H9 (cell line): ENCODE data around the gene RMI1. TPM values are rescaled to one million over a fixed set of nuclear protein-coding genes. Genes with fewer than 3 reads are reported as not detected.

Experiments
- DNase-seq: peaks from one replicate; pipeline ENCODE4 v3.0.0-alpha.2; 2017
- H2AFZ ChIP-seq: one replicate; pipeline ENCODE4 v1.6.1; 2013; ENCODE audit warnings: mild to moderate bottlenecking, low read length, control low read depth, moderate library complexity
- H2AK5ac ChIP-seq: 2 replicates; pipeline ENCODE4 v1.6.1; 2013; ENCODE audit warnings: low read length, control low read depth, mixed read lengths; ENCODE audit not compliant: insufficient read length
- H2BK120ac ChIP-seq: one replicate; pipeline ENCODE4 v1.6.1; 2013; ENCODE audit warnings: low read depth, mild to moderate bottlenecking, low read length, control low read depth, inconsistent platforms; ENCODE audit not compliant: poor library complexity, severe bottlenecking
- H2BK12ac ChIP-seq: 2 replicates; pipeline ENCODE4 v1.6.1; 2013; ENCODE audit warnings: low read length, control low read depth, mixed read lengths, low read depth; ENCODE audit not compliant: insufficient read length
- H2BK15ac ChIP-seq: 2 replicates; pipeline ENCODE4 v1.6.1; 2013; ENCODE audit warnings: low read depth, low read length, control low read depth
- H2BK20ac ChIP-seq: one replicate; pipeline ENCODE4 v1.6.1; 2013; ENCODE audit warnings: low read depth, mild to moderate bottlenecking, low read length, control low read depth, inconsistent platforms; ENCODE audit not compliant: poor library complexity, severe bottlenecking
- H2BK5ac ChIP-seq: 2 replicates; pipeline ENCODE4 v1.6.1; 2013; ENCODE audit warnings: low read length, control low read depth, mixed read lengths; ENCODE audit not compliant: insufficient read length
- H3K14ac ChIP-seq: 2 replicates; pipeline ENCODE4 v1.6.1; 2013; ENCODE audit warnings: low read length, control low read depth; ENCODE audit not compliant: insufficient read depth
- H3K18ac ChIP-seq: 2 replicates; pipeline ENCODE4 v1.6.1; 2013; ENCODE audit warnings: low read depth, mild to moderate bottlenecking, mixed read lengths, low read length, control low read depth; ENCODE audit not compliant: insufficient read length
- H3K23ac ChIP-seq: 2 replicates; pipeline ENCODE4 v1.6.1; 2013; ENCODE audit warnings: low read length, control low read depth, mixed read lengths, low read depth; ENCODE audit not compliant: insufficient read length
- H3K23me2 ChIP-seq: 2 replicates; pipeline ENCODE4 v1.6.1; 2013; ENCODE audit warnings: low read depth, mild to moderate bottlenecking, mixed read lengths, low read length, control low read depth; ENCODE audit not compliant: insufficient read length, poor library complexity, severe bottlenecking
- H3K27ac ChIP-seq: 2 replicates; pipeline ENCODE4 v1.5.1; 2013; ENCODE audit warnings: low read length, control low read depth, mixed read lengths, low read depth; ENCODE audit not compliant: insufficient read length
- H3K27me3 ChIP-seq: 2 replicates; pipeline ENCODE4 v1.6.1; 2013; ENCODE audit warnings: low read length, control low read depth, inconsistent platforms; ENCODE audit not compliant: insufficient read depth
- H3K4ac ChIP-seq: 2 replicates; pipeline ENCODE4 v1.6.1; 2013; ENCODE audit warnings: low read depth, mild to moderate bottlenecking, control low read depth, inconsistent platforms, low read length, moderate library complexity
- H3K4me1 ChIP-seq: 2 replicates; pipeline ENCODE4 v1.6.1; 2013; ENCODE audit warnings: low read length, control low read depth, inconsistent platforms; ENCODE audit not compliant: insufficient read depth
- H3K4me2 ChIP-seq: 2 replicates; pipeline ENCODE4 v1.6.1; 2013; ENCODE audit warnings: low read length, control low read depth, mixed read lengths; ENCODE audit not compliant: insufficient read length, insufficient read depth
- H3K56ac ChIP-seq: 2 replicates; pipeline ENCODE4 v1.6.1; 2013; ENCODE audit warnings: low read depth, mild to moderate bottlenecking, mixed read lengths, low read length, control low read depth; ENCODE audit not compliant: insufficient read length
- H3K79me1 ChIP-seq: 2 replicates; pipeline ENCODE4 v1.6.1; 2013; ENCODE audit warnings: low read depth, mild to moderate bottlenecking, moderate library complexity, low read length, control low read depth, inconsistent platforms; ENCODE audit not compliant: insufficient read depth, poor library complexity, severe bottlenecking
- H3K79me2 ChIP-seq: 2 replicates; pipeline ENCODE4 v1.6.1; 2013; ENCODE audit warnings: low read length, control low read depth, inconsistent platforms; ENCODE audit not compliant: insufficient read depth
- H3K9ac ChIP-seq: 2 replicates; pipeline ENCODE4 v1.6.1; 2013; ENCODE audit warnings: low read length, control low read depth, mixed read lengths; ENCODE audit not compliant: insufficient read length; ENCODE audit errors: extremely low read depth
- H3K9me3 ChIP-seq: one replicate; pipeline ENCODE4 v1.6.1; 2013; ENCODE audit warnings: low read depth, low read length, inconsistent platforms; ENCODE audit not compliant: control insufficient read depth
- H3T11ph ChIP-seq: one replicate; pipeline ENCODE4 v1.6.1; 2013; ENCODE audit warnings: mild to moderate bottlenecking, low read length, control low read depth, inconsistent platforms
- H4K20me1 ChIP-seq: one replicate; pipeline ENCODE4 v1.6.1; 2013; ENCODE audit not compliant: control insufficient read depth, insufficient read length, insufficient read depth
- H4K5ac ChIP-seq: 2 replicates; pipeline ENCODE4 v1.6.1; 2013; ENCODE audit warnings: low read depth, mild to moderate bottlenecking, mixed read lengths, low read length, control low read depth; ENCODE audit not compliant: insufficient read length
- H4K8ac ChIP-seq: replicated peaks from 2 replicates; pipeline ENCODE4 v1.6.1; 2013; ENCODE audit warnings: low read length, control low read depth, mixed read lengths, low read depth; ENCODE audit not compliant: insufficient read length
- H4K91ac ChIP-seq: 2 replicates; pipeline ENCODE4 v1.6.1; 2013; ENCODE audit warnings: low read depth, mild to moderate bottlenecking, moderate library complexity, mixed read lengths, low read length, control low read depth; ENCODE audit not compliant: insufficient read length
- H3K27ac Mint-ChIP-seq, 3 experiments: 2 replicates in 2 of 3; 3 replicates in 1 of 3; pipeline ENCODE4 v1.8.0; 2020 to 2021; ENCODE audit warnings: mixed read lengths in 3 of 3, mild to moderate bottlenecking in 1 of 3, moderate library complexity in 1 of 3
- H3K27me3 Mint-ChIP-seq: 2 replicates; pipeline ENCODE4 v1.8.0; 2021; ENCODE audit warnings: low read depth, mild to moderate bottlenecking, moderate library complexity, mixed read lengths
- H3K36me3 Mint-ChIP-seq, 3 experiments: 2 replicates in 2 of 3; 3 replicates in 1 of 3; pipeline ENCODE4 v1.8.0; 2020 to 2021; ENCODE audit warnings: low read depth in 3 of 3, mixed read lengths in 3 of 3; ENCODE audit not compliant: insufficient read depth in 1 of 3
- H3K4me1 Mint-ChIP-seq, 2 experiments: 2 replicates each; pipeline ENCODE4 v1.8.0; 2020; ENCODE audit warnings: mixed read lengths in 2 of 2
- H3K4me3 Mint-ChIP-seq, 2 experiments: 2 replicates in 1 of 2; 3 replicates in 1 of 2; pipeline ENCODE4 v1.8.0; 2020 to 2021; ENCODE audit warnings: mild to moderate bottlenecking in 2 of 2, mixed read lengths in 2 of 2, moderate library complexity in 1 of 2
- H3K9me3 Mint-ChIP-seq, 2 experiments: 2 replicates in 1 of 2; 3 replicates in 1 of 2; pipeline ENCODE4 v1.8.0; 2020; ENCODE audit warnings: mild to moderate bottlenecking in 2 of 2, mixed read lengths in 2 of 2, moderate library complexity in 1 of 2
- CTCF ChIP-seq: fragments of 200-600 bp; sonication (generic); conservative IDR thresholded peaks from 3 replicates; pipeline ENCODE4 v1.8.0; 2021; ENCODE audit warnings: antibody characterized with exemption, mild to moderate bottlenecking
- WGBS: extraction: QIAGEN DNeasy Blood & Tissue Kit; methylation state at CpG from one replicate; pipeline ENCODE4 v1.1.7; 2013; ENCODE audit warnings: missing lambda C conversion rate, low lambda C conversion rate, mixed read lengths; ENCODE audit not compliant: insufficient read length; ENCODE audit errors: extremely low coverage; 5-methylcytosine and 5-hydroxymethylcytosine counted together
- total RNA-seq: library from RNA; stranded (reverse); gene quantifications from 2 replicates; pipeline ENCODE4 v1.2.1, GENCODE V29; 2021

Gene RMI1
- total RNA-seq, 1 experiment from 2014 or later = 22.4 TPM

- H4K8ac ChIP-seq = no peak overlapping the region
- TF ChIP-seq CTCF = no peak
- Mint-ChIP-seq H3K4me1 (peaks cover 1 to 5% of the 10 kb centered on the region in 2 experiments; a peak in 1 of 4 replicates), H3K27me3 (no peaks in the 10 kb centered on the region), H3K9me3 (no peaks in the 10 kb centered on the region), H3K4me3 (no peak overlapping the region), H3K36me3 (peaks cover 14 to 31% (median 25%) of the 10 kb centered on the region in 3 experiments), H3K27ac (peak overlapping the region in 1 of 3 experiments; percentile 37; a peak in 1 of 7 replicates)
- no peak overlapping the region for H2BK120ac ChIP-seq
- no peak overlapping the region for H4K91ac ChIP-seq
- H3K18ac ChIP-seq = no peak overlapping the region
- H3K56ac ChIP-seq = no peak overlapping the region
- H3K23me2 ChIP-seq = no peaks in the 10 kb centered on the region
- no peak overlapping the region for H3T11ph ChIP-seq
- H2AFZ ChIP-seq = no peak overlapping the region
- peaks cover 8% of the 10 kb centered on the region for H3K79me1 ChIP-seq
- no peak for DNase-seq
- no peak overlapping the region for H3K14ac ChIP-seq
- H3K27me3 ChIP-seq = no peaks in the 10 kb centered on the region
- no peak overlapping the region for H3K9ac ChIP-seq
- no peaks in the 10 kb centered on the region for H4K20me1 ChIP-seq
- H2BK12ac ChIP-seq = no peak overlapping the region
- no peak overlapping the region for H2BK5ac ChIP-seq
- H2BK20ac ChIP-seq = no peak overlapping the region
- no peaks in the 10 kb centered on the region for H3K4me1 ChIP-seq
- no peak overlapping the region for H2BK15ac ChIP-seq
- no peak overlapping the region for H3K23ac ChIP-seq
- no CpG with 5 or more reads among the region's 1 CpG for WGBS
- H3K27ac ChIP-seq = no peak overlapping the region
- H2AK5ac ChIP-seq = no peak overlapping the region
- no peak overlapping the region for H4K5ac ChIP-seq
- no peak overlapping the region for H3K4me2 ChIP-seq
- H3K4ac ChIP-seq = no peak overlapping the region
- H3K79me2 ChIP-seq = peaks cover 10% of the 10 kb centered on the region; the same call in 1 of the 2 replicates
- no peaks in the 10 kb centered on the region for H3K9me3 ChIP-seq
Measured at GRCh38 chr9:83992407-83992806, 11.8 kb downstream of the RMI1 start.
